HG02678 (cell line): ENCODE results near the gene GSTM1.
"Not testable (repeated sequence)": the region's sequence is repeated elsewhere in the genome, so short reads cannot be mapped to it uniquely, and the experiment has no call there.

Source experiments
- ATAC-seq: cut with Tn5 transposase; IDR thresholded peaks from one replicate; pipeline ENCODE4 v1.9.1; 2021; ENCODE audit warnings: mild to moderate bottlenecking, moderate library complexity; ENCODE audit not compliant: unreplicated experiment

Gene GSTM1

GRCh38 chr1:109659997-109660690 lies 27.5 kb upstream of the GSTM1 start:
- ATAC-seq = no peak

GRCh38 chr1:109660691-109661026 lies 27.0 kb upstream of the GSTM1 start:
- not testable (repeated sequence) for ATAC-seq

DNA sequence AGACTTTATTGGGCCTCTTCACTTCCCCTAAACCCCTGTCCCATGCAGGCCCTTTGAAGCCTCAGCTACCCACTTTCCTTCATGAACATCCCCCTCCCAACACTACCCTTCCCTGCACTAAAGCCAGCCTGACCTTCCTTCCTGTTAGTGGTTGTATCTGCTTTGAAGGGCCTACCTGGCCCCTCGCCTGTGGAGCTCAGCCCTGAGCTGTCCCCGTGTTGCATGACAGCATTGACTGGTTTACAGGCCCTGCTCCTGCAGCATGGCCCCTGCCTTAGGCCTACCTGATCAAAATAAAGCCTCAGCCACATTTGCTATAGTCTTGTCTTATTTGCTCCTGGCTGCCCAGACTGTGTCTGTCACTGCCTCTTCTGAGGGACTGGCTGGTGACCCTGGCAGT lies 26.2 kb upstream of the GSTM1 start:
- ATAC-seq = no peak

DNA sequence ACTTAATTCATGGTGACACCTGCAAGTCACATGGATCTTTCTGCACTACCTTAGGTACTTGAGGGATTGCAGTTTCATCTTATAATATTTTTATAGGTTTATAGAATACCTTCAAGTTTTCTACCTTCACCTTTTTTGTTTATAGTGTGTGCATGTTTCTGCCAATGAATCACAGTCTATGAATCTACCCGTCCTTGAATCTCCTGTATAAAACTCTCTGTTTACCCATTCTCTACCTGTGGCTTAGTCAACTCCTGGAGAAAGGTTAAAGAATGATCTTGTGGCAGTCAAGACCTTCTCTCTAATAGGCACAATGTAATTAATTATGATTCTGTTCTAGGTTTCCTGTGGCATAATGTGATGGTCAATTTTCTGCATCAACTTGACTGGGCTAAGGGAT lies 22.9 kb upstream of the GSTM1 start:
- no peak for ATAC-seq

DNA sequence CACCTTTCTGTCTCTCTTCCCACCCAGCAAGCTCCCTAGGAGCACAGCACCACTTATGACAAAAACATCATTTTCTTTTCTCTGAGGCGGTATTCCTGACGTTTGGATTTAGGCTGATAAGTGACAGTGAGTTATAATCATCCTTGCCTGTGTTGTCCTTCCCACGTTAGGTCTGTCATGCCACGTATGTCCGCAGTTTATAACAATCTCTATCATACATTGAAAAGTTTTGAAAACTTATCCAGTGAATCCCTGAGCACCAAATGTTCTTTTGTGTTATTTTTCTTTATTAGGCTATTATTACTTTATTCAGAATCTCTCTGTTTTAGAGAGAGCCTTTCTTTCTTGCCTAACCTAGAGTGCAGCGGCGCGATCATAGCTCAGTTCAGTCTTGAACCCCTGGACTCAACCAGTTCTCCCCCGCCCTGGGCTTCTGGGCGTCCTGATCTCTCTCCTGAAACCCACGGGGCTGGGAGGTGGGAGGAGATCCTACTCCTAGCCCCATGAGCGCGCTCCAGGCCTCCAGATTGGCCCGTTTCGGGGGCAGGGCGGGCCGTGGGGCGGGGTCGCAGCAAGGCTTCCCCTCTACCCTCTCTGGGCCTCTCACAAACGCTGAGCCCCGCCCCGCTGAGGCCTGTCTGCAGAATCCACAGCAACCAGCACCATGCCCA lies 20.0 kb upstream of the GSTM1 start, which contains the start of gene GSTM2:
Gene GSTM2, plus strand, starts transcription at position 606 of the 671 bp plus-strand sequence. Its CDS starts 59 bp downstream, at position 665.
- peak; percentile 98 for ATAC-seq

DNA sequence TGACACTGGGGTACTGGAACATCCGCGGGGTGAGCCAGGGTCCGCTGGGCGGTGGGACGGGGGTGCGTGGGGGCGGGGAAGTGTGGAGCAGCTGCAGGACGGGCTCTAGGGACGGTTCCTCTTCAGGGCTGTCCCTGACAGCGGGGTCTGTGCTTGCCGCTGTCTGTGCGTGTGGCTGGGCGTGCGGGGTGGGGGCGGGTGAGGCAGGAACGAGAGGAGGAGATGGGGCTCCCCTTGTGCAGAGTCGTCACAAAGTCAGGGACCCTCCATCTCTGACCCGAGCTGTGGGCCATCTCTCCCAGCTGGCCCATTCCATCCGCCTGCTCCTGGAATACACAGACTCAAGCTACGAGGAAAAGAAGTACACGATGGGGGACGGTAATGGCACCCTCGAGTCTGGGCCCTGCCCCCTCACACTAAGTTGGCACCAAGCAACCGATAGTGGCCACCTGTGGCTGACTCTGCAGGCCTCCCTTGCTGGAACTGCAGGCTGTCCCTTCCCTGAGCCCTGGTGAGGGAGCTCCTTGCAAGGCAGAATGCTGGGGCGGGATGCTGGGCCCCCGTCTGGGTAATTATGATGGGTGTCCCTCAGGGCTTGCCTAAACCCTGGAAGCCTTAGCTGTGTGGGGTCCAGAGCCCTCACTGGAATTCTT lies 19.4 kb upstream of the GSTM1 start:
- ATAC-seq = no peak

GRCh38 chr1:109669246-109669948 lies 18.2 kb upstream of the GSTM1 start:
- ATAC-seq = no peak

DNA sequence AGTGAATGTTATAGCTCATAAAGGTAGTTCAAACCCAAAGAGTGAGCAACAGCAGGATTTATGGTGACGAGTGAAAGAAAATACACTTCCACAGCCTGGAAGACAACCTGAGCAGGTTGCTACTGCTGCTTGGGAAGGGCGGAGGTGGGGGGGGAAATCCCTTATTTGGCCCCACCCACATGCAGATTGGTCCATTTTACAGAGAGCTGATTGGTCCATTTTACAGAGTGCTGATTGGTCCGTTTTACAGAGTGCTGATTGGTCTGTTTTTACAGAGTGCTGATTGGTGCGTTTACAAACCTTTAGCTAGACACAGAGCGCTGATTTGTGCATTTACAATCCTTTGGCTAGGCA lies 17.7 kb upstream of the GSTM1 start:
- ATAC-seq = not testable (repeated sequence)

GRCh38 chr1:109671067-109671466 lies 16.6 kb upstream of the GSTM1 start:
- no peak for ATAC-seq

DNA sequence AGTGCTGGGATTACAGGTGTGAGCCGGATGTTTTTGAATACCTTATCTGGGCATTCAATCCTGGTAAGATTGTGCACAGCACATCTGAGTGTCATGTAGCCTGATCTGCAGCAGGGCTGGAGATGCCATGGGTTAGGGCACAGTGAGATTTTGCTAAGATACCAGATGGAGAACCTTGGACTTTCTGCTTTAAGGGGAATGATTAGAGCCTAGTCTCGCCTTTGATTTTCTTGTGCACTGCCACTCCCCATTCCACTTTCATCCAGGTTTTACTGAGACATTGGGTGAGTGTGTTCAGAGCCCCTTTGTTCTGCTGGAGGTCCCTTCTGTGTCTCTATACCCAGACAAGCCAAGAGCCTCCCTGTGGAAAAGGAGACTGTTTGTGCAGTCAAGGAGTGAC lies 13.8 kb upstream of the GSTM1 start:
- not testable (repeated sequence) for ATAC-seq

- ATAC-seq = not testable (repeated sequence)
Measured at GRCh38 chr1:109676683-109677381, 10.8 kb upstream of the GSTM1 start.

DNA sequence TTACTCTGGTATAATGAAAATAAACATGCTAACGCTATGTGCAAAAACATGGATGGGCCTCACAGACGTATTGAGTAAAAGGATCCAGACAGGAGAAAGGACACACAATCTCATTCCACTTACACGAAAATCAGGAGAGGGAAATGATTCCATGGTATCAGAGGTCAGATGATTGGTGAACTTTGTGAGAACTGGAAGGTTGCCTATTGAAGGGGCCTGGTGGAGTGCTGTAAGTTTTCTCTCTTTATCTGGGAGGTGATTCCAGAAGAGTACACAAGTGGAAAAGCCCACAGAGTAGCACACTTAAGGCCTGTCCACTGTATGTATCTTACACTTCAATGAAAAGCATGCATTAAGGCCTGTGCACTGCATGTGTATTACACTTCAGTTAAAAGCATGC lies 10.2 kb upstream of the GSTM1 start:
- no peak for ATAC-seq

- ATAC-seq = not testable (repeated sequence)
Measured at GRCh38 chr1:109678637-109679036, 9.0 kb upstream of the GSTM1 start.

DNA sequence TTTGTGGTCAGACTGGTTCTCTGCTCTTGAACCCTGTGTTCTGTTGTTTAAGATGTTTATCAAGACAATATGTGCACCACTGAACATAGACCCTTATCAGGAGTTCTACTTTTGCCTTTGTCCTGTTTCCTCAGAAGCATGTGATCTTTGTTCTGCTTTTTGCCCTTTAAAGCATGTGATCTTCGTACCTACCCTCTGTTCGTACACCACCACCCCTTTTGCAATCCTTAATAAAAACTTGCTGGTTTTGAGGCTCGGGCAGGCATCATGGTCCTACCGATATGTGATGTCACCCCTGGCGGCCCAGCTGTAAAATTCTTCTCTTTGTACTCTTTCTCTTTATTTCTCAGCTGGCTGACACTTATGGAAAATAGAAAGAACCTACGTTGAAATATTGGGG lies 2.8 kb upstream of the GSTM1 start:
- ATAC-seq = not testable (repeated sequence)

GRCh38 chr1:109685399-109685798 lies 2.2 kb upstream of the GSTM1 start:
- ATAC-seq = not testable (repeated sequence)

DNA sequence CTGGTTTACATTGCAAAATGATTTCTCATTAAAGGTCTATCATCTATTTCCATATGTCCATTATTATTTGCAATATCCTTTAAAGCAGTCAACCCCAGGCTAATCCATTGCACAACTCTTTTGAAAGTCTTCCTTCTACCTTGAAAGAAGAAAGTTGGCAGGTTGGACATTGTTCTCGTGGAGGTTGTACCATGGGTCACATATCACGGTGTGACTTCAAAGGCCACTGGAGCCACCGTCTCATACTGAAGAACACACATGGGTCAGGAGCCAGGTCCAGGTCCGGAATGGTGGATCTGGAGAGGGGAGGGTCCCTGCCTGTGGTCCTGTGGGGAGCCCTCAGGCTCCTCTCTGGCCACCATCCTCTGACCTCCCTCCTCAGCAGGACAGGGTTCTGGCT lies 1.7 kb upstream of the GSTM1 start:
- not testable (repeated sequence) for ATAC-seq

GRCh38 chr1:109687109-109687508 lies 508 bp upstream of the GSTM1 start:
- ATAC-seq = not testable (repeated sequence)

DNA sequence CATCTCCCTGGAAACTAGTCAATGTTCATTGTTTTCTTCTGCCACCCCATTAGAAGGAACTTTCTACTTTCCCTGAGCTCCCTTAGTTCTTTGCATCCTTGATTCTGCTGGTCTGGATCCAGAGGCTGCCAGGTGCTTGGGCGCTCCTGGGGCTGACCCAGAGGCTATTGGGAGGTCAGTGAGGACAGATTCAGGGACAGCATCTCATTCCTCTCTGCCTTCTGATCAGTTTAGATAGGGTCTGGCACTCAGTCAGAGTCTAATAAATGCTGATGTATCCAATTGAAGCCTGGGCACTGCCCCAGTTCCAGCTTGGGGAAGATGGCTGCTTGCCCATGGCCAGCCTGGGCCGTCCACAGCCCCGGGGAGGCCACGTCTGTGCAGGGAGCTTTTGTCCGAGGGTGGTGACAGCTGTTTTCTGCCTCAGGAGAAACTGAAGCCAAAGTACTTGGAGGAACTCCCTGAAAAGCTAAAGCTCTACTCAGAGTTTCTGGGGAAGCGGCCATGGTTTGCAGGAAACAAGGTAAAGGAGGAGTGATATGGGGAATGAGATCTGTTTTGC lies 2.3 kb downstream of the GSTM1 start:
- no peak for ATAC-seq

DNA sequence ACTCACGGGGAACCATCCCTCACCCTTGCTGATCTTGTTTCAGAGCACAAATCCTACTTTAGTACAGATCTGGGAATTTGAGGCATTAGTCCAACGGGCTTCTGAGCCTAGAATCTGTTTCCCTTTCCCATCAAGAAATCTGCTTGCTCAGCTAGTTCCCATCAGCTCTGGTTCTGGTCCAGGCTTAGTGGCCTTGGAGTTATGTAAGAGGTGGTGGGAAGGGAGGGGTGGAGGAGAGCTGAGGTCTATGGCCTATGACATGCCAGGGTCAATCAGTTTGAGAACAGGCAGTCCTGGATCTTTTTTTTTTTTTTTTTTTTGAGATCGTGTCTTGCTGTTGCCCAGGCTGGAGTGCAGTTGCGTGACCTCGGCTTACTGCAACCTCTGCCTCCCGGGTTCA lies 4.1 kb downstream of the GSTM1 start:
- ATAC-seq = no peak

GRCh38 chr1:109694400-109694799 lies 6.8 kb downstream of the GSTM1 start:
- not testable (repeated sequence) for ATAC-seq

DNA sequence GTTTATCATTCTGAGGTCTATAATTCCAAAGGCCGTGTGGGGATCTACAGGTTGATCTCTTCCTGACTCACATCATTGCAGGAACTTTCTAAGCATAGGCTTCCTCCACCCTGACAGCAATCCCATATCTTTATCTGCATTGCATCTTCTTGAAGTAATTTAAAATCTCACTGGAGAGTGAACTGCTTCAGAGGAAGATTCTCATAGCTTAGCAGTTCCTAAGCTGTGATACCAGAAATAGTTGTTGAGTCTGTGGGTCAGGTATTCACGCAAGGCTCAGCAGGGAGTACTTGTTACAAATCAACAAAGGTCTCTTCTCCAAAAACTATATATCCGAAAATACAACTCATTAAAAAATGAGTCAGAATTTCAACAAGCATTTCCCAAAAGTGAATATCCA lies 7.5 kb downstream of the GSTM1 start:
- ATAC-seq = not testable (repeated sequence)
